Measurements from ENCODE around the gene ACVR1B. TPM values are rescaled to one million over a fixed set of nuclear protein-coding genes. Genes with fewer than 3 reads are reported as not detected.

ACVR1B gene
- total RNA-seq, 4 donors from 2014 or later = 14.8 to 16.3 (median 15.4) TPM

Small RNA genes within 50 kb of the gene (small RNA-seq; reads per million reads assigned to genes)
- gene RNU6-574P = not detected

Other genes with a start within 250 kb of the ACVR1B start
- 1 to 10 TPM in 1 of 4 donors, under 1 TPM in 3; 0.16 to 1.1 (median 0.37) TPM for gene FIGNL2, start 103.0 kb upstream of the ACVR1B start, total RNA-seq
- not detected for gene ANKRD33, start 63.6 kb upstream of the ACVR1B start, total RNA-seq
- gene ACVRL1, start 44.2 kb upstream of the ACVR1B start, total RNA-seq = 100 to 1,000 TPM in 2 of 4 donors, 10 to 100 TPM in 2; 81.4 to 271 (median 124) TPM
- gene TAMALIN, start 55.2 kb downstream of the ACVR1B start, total RNA-seq = 10 to 100 TPM in 3 of 4 donors, 1 to 10 TPM in 1; 9.0 to 64.6 (median 20.1) TPM
- 10 to 100 TPM; 20.1 to 84.6 (median 40.3) TPM for gene NR4A1, start 99.7 kb downstream of the ACVR1B start, total RNA-seq
- 10 to 100 TPM; 16.3 to 29.9 (median 26.5) TPM for gene ATG101, start 118.3 kb downstream of the ACVR1B start, total RNA-seq
- not detected for gene SMIM41, start 128.0 kb downstream of the ACVR1B start, total RNA-seq
- not detected for gene KRT80, start 240.3 kb downstream of the ACVR1B start, total RNA-seq